Activated naive CD4-positive, alpha-beta T cell treated with anti-CD3 and anti-CD28 coated beads for 36 hours (primary cell): ENCODE data around the gene MRPS26. TPM values are rescaled to one million over a fixed set of nuclear protein-coding genes. Genes with fewer than 3 reads are reported as not detected.

ENCODE experiments used
- CTCF ChIA-PET: fragments of 350-600 bp; sonication (Branson Sonifier 250); formaldehyde crosslinking; loops from one replicate; lab custom pipeline; 2021; ENCODE audit warnings: antibody characterized with exemption; lab: Charles Lee
- DNase-seq: peaks from one replicate; pipeline ENCODE4 v3.0.0-alpha.2; 2020
- H3K27ac Mint-ChIP-seq: one replicate; pipeline ENCODE4 v1.8.0; 2021; ENCODE audit warnings: mild to moderate bottlenecking, mixed read lengths
- H3K27me3 Mint-ChIP-seq: one replicate; pipeline ENCODE4 v1.8.0; 2021; ENCODE audit warnings: low read depth, mixed read lengths
- H3K36me3 Mint-ChIP-seq: one replicate; pipeline ENCODE4 v1.8.0; 2021; ENCODE audit warnings: low read depth, mixed read lengths
- H3K4me1 Mint-ChIP-seq: one replicate; pipeline ENCODE4 v1.8.0; 2021; ENCODE audit warnings: low read depth, mixed read lengths
- H3K4me3 Mint-ChIP-seq: one replicate; pipeline ENCODE4 v1.8.0; 2021; ENCODE audit warnings: mild to moderate bottlenecking, moderate library complexity, mixed read lengths
- H3K9me3 Mint-ChIP-seq: one replicate; pipeline ENCODE4 v1.8.0; 2021; ENCODE audit warnings: mixed read lengths
- intact Hi-C: fragments of 100-400 bp; cut with micrococcal nuclease; formaldehyde crosslinking; loops from one replicate; pipeline ENCODE4 v1.15.1; 2023
- total RNA-seq, 2 experiments: library from RNA; stranded (reverse); gene quantifications; one replicate each; pipeline ENCODE4 v1.2.3, GENCODE V29; 2021

The MRPS26 gene
- total RNA-seq, 2 experiments from 2014 or later, result 50.0 to 52.4 TPM

GRCh38 chr20:3081641-3082040 is 35.8 kb downstream of the MRPS26 start:
- H3K4me1 Mint-ChIP-seq, result peaks cover 18% of the 10 kb centered on the region
- H3K36me3 Mint-ChIP-seq, result no peaks in the 10 kb centered on the region
- CTCF ChIA-PET, result no interaction called here
- DNase-seq, result no peak
- peaks cover 30% of the 10 kb centered on the region for H3K27me3 Mint-ChIP-seq
- no peak overlapping the region for H3K27ac Mint-ChIP-seq
- no peak overlapping the region for H3K4me3 Mint-ChIP-seq
- intact Hi-C loops, result no loop called here
- H3K9me3 Mint-ChIP-seq, result no peaks in the 10 kb centered on the region

GRCh38 chr20:3082306-3082951 is 36.6 kb downstream of the MRPS26 start:
- intact Hi-C loops, result no loop called here
- Mint-ChIP-seq H3K27ac (no peak overlapping the region), H3K9me3 (no peaks in the 10 kb centered on the region), H3K36me3 (no peaks in the 10 kb centered on the region), H3K4me3 (peak overlapping the region; percentile 49), H3K27me3 (peaks cover 30% of the 10 kb centered on the region), H3K4me1 (peaks cover 13% of the 10 kb centered on the region)
- DNase-seq, result no peak
- CTCF ChIA-PET, result no interaction called here

- intact Hi-C loops, result no loop called here
- Mint-ChIP-seq H3K27ac (no peak overlapping the region), H3K4me3 (peak overlapping the region; percentile 44), H3K4me1 (peaks cover 7% of the 10 kb centered on the region), H3K9me3 (no peaks in the 10 kb centered on the region), H3K36me3 (no peaks in the 10 kb centered on the region), H3K27me3 (peaks cover 30% of the 10 kb centered on the region)
- CTCF ChIA-PET, result interaction anchor here (0.7 to 1.0 kb wide), 2 partner anchors 30 to 243 kb away, joined by 3 to 4 read pairs; no protein-coding TSS in a partner anchor
- no peak for DNase-seq
Observed at GRCh38 chr20:3082955-3083952, 37.4 kb downstream of the MRPS26 start.

GRCh38 chr20:3084283-3084985 is 38.6 kb downstream of the MRPS26 start, which contains the start of gene AVP:
AVP (minus strand) TSS chr20:3084724; CDS start chr20:3084674, 50 bp downstream.
- CTCF ChIA-PET, result no interaction called here

GRCh38 chr20:3084986-3085360 is 39.1 kb downstream of the MRPS26 start:
- no peak for DNase-seq
- no peaks in the 10 kb centered on the region for H3K9me3 Mint-ChIP-seq
- peaks cover 29% of the 10 kb centered on the region for H3K27me3 Mint-ChIP-seq
- intact Hi-C loops, result no loop called here
- H3K27ac Mint-ChIP-seq, result no peak overlapping the region
- peaks cover 7% of the 10 kb centered on the region for H3K4me1 Mint-ChIP-seq
- CTCF ChIA-PET, result no interaction called here
- no peaks in the 10 kb centered on the region for H3K36me3 Mint-ChIP-seq
- no peak overlapping the region for H3K4me3 Mint-ChIP-seq

More at GRCh38 chr20:3084283-3084985, 38.6 kb downstream of the MRPS26 start, which contains the start of gene AVP:
- peaks cover 30% of the 10 kb centered on the region for H3K27me3 Mint-ChIP-seq
- no peak for DNase-seq
- H3K9me3 Mint-ChIP-seq, result no peaks in the 10 kb centered on the region
- H3K36me3 Mint-ChIP-seq, result no peaks in the 10 kb centered on the region
- peak within 1 kb of the TSS; percentile 44 for H3K4me3 Mint-ChIP-seq
- intact Hi-C loops, result no loop called here
- no peak within 1 kb of the TSS for H3K27ac Mint-ChIP-seq
- H3K4me1 Mint-ChIP-seq, result peaks cover 7% of the 10 kb centered on the region

GRCh38 chr20:3085571-3086072 is 39.8 kb downstream of the MRPS26 start:
- DNase-seq, result no peak
- CTCF ChIA-PET, result interaction anchor here (0.9 to 1.2 kb wide), 2 partner anchors 8 to 12 kb away, joined by 3 read pairs; no protein-coding TSS in a partner anchor
- Mint-ChIP-seq H3K27ac (no peak overlapping the region), H3K9me3 (no peaks in the 10 kb centered on the region), H3K27me3 (peaks cover 26% of the 10 kb centered on the region), H3K4me1 (peaks cover 11% of the 10 kb centered on the region), H3K4me3 (no peak overlapping the region), H3K36me3 (no peaks in the 10 kb centered on the region)
- intact Hi-C loops, result no loop called here

GRCh38 chr20:3088031-3088430 is 42.2 kb downstream of the MRPS26 start:
- Mint-ChIP-seq H3K4me1 (peaks cover 19% of the 10 kb centered on the region), H3K27me3 (peaks cover 13% of the 10 kb centered on the region), H3K36me3 (no peaks in the 10 kb centered on the region), H3K27ac (no peak overlapping the region), H3K9me3 (no peaks in the 10 kb centered on the region), H3K4me3 (no peak overlapping the region)
- intact Hi-C loops, result no loop called here
- CTCF ChIA-PET, result interaction anchor here (0.8 kb wide), 1 partner anchor 18 kb away, joined by 3 read pairs; no protein-coding TSS in a partner anchor
- DNase-seq, result no peak

- no peak for DNase-seq
- intact Hi-C loops, result no loop called here
- no peak overlapping the region for H3K4me3 Mint-ChIP-seq
- CTCF ChIA-PET, result interaction anchor here (0.6 kb wide), 1 partner anchor 37 kb away, joined by 3 read pairs; no protein-coding TSS in a partner anchor
- no peaks in the 10 kb centered on the region for H3K9me3 Mint-ChIP-seq
- H3K27me3 Mint-ChIP-seq, result no peaks in the 10 kb centered on the region
- peaks cover 28% of the 10 kb centered on the region for H3K4me1 Mint-ChIP-seq
- no peaks in the 10 kb centered on the region for H3K36me3 Mint-ChIP-seq
- H3K27ac Mint-ChIP-seq, result no peak overlapping the region
Observed at GRCh38 chr20:3090565-3090964, 44.7 kb downstream of the MRPS26 start.

- Mint-ChIP-seq H3K27ac (peak overlapping the region; percentile 93), H3K27me3 (no peaks in the 10 kb centered on the region), H3K4me3 (peak overlapping the region; percentile 85), H3K36me3 (no peaks in the 10 kb centered on the region), H3K4me1 (peaks cover 28% of the 10 kb centered on the region), H3K9me3 (no peaks in the 10 kb centered on the region)
- DNase-seq, result peak; percentile 63
- intact Hi-C loops, result no loop called here
- CTCF ChIA-PET, result interaction anchor here (0.6 to 1.6 kb wide), 6 partner anchors 9 to 111 kb away, joined by 3 to 7 read pairs (median 4); no protein-coding TSS in a partner anchor
Observed at GRCh38 chr20:3092611-3093379, 46.9 kb downstream of the MRPS26 start.

GRCh38 chr20:3093861-3094361 is 48.1 kb downstream of the MRPS26 start:
- CTCF ChIA-PET, result interaction anchor here (0.6 to 1.1 kb wide), 2 partner anchors 22 to 41 kb away, joined by 3 read pairs; no protein-coding TSS in a partner anchor
- Mint-ChIP-seq H3K4me3 (peak overlapping the region; percentile 18), H3K4me1 (peaks cover 28% of the 10 kb centered on the region), H3K36me3 (no peaks in the 10 kb centered on the region), H3K27ac (peak overlapping the region; percentile 85), H3K9me3 (no peaks in the 10 kb centered on the region), H3K27me3 (no peaks in the 10 kb centered on the region)
- intact Hi-C loops, result no loop called here
- peak; percentile 25 for DNase-seq
